Neural crest cell (in vitro differentiated cells): ENCODE measurements around the gene DARS1. TPM values are rescaled to one million over a fixed set of nuclear protein-coding genes. Genes with fewer than 3 reads are reported as not detected.
A peak's percentile ranks its signal among the peaks of the same experiment; 100 is the strongest.

Source experiments
- DNase-seq: peaks from one replicate; pipeline ENCODE4 v3.0.0; 2021; ENCODE audit warnings: low read depth, mixed read lengths, low spot score
- H3K27ac Mint-ChIP-seq: one replicate; pipeline ENCODE4 v1.8.0; 2021; ENCODE audit warnings: mild to moderate bottlenecking, mixed read lengths; ENCODE audit not compliant: unreplicated experiment
- H3K27me3 Mint-ChIP-seq: 2 replicates; pipeline ENCODE4 v1.8.0; 2021; ENCODE audit warnings: low read depth, mild to moderate bottlenecking, mixed read lengths
- H3K36me3 Mint-ChIP-seq: 2 replicates; pipeline ENCODE4 v1.8.0; 2021; ENCODE audit warnings: low read depth, mild to moderate bottlenecking, mixed read lengths
- H3K4me1 Mint-ChIP-seq: 2 replicates; pipeline ENCODE4 v1.8.0; 2021; ENCODE audit warnings: mixed read lengths
- H3K4me3 Mint-ChIP-seq: one replicate; pipeline ENCODE4 v1.8.0; 2021; ENCODE audit warnings: mild to moderate bottlenecking, mixed read lengths
- H3K9me3 Mint-ChIP-seq: 2 replicates; pipeline ENCODE4 v1.8.0; 2021; ENCODE audit warnings: mixed read lengths
- total RNA-seq: library from RNA; stranded (reverse); gene quantifications from 2 replicates; pipeline ENCODE4 v1.2.1, GENCODE V29; 2021
- TF ChIP-seq, protein P1 (sequence below): fragments of 200-600 bp; sonication (generic); conservative IDR thresholded peaks from 2 replicates; pipeline ENCODE4 v1.5.0; 2021; ENCODE audit warnings: antibody characterized with exemption, mild to moderate bottlenecking

DARS1 gene
- total RNA-seq, 1 donor from 2014 or later = 73.8 TPM

DNA sequence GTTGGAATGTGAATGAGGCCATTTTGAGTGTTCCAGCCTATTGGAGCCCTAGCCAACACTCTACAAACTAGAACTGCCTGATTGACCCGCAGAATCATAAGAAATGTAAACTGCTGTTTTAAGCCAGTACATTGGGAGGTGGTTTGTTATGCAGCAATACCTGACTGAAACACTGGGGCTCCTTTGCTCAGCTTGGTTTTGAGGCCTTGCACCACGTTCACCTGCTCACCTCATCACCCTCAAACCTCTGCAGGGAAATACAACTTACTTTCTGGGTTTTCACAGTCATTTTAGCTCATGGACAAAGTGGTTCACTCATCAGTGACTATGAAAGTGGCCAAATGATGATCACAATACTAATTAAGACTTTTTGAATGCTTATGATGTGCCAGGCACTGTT lies 10.9 kb upstream of the DARS1 start:
- Mint-ChIP-seq H3K4me1 (peaks cover 39% of the 10 kb centered on the region), H3K27me3 (no peaks in the 10 kb centered on the region), H3K36me3 (no peaks in the 10 kb centered on the region), H3K27ac (no peak overlapping the region), H3K4me3 (no peak overlapping the region), H3K9me3 (no peaks in the 10 kb centered on the region)
- TF ChIP-seq, protein P1, sequence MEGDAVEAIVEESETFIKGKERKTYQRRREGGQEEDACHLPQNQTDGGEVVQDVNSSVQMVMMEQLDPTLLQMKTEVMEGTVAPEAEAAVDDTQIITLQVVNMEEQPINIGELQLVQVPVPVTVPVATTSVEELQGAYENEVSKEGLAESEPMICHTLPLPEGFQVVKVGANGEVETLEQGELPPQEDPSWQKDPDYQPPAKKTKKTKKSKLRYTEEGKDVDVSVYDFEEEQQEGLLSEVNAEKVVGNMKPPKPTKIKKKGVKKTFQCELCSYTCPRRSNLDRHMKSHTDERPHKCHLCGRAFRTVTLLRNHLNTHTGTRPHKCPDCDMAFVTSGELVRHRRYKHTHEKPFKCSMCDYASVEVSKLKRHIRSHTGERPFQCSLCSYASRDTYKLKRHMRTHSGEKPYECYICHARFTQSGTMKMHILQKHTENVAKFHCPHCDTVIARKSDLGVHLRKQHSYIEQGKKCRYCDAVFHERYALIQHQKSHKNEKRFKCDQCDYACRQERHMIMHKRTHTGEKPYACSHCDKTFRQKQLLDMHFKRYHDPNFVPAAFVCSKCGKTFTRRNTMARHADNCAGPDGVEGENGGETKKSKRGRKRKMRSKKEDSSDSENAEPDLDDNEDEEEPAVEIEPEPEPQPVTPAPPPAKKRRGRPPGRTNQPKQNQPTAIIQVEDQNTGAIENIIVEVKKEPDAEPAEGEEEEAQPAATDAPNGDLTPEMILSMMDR = no peak
- DNase-seq = no peak

DNA sequence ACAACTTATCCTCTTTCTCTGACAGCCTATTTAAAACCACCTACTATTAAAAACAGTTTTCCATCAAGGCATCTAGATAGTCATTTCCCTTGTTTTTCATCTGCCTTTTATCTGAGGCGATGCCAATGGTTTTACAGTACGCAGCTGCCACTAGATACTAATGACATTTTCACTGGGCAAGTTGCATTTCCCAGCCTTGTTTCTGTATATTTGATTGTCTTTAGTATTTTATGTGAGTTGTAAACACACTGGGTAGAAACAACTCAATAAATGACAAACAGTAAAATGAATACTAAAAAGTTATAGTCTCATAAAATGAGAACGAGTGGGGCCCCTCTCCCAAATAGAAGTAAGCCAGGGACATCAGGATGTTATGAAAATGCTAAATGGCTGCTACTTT lies 8.9 kb upstream of the DARS1 start:
- Mint-ChIP-seq H3K4me1 (peaks cover 21% of the 10 kb centered on the region), H3K4me3 (no peak overlapping the region), H3K9me3 (no peaks in the 10 kb centered on the region), H3K27ac (no peak overlapping the region), H3K36me3 (no peaks in the 10 kb centered on the region), H3K27me3 (no peaks in the 10 kb centered on the region)
- DNase-seq = no peak
- TF ChIP-seq, protein P1 = no peak

DNA sequence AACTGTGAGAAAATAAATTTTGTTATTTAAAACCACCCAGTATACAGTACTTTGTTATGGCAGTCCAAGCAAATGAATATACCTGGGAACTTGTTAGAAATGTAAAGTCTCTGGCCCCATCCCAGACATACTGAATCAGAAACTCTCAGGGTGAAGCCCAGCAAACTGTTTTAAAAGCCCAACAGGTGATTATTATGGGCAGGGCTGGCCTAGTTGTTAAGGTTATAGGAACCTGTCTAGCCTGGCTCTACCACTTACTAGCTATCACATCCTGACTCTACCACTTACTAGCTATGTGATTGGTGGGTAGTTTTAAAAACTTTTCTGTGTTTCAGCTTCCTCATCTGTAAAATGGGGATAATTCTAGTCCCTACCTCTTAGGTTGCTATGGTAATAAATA lies 8.0 kb upstream of the DARS1 start:
- no peaks in the 10 kb centered on the region for H3K9me3 Mint-ChIP-seq
- no peaks in the 10 kb centered on the region for H3K27me3 Mint-ChIP-seq
- H3K36me3 Mint-ChIP-seq = no peaks in the 10 kb centered on the region
- H3K4me3 Mint-ChIP-seq = no peak overlapping the region
- TF ChIP-seq, protein P1 = no peak
- no peak overlapping the region for H3K27ac Mint-ChIP-seq
- DNase-seq = no peak
- peaks cover 14% of the 10 kb centered on the region for H3K4me1 Mint-ChIP-seq

DNA sequence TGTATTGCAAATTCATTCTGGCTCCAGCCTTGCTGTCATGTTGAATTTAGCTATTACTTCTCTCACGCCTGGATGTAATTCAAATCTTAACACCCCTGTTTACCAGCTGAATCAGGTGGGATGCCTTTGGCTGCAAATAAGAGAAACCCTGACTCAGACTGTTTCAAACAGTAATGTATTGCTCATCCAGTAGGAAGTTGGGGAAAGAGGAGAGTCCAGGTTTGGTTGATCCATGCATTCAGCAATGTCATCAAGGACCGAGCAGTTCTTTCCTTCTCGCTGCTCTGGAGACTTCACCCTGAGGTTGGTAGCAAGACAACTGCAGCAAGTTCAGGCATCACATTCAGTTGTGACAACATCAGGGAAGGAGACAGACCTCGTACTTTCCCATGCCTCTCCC lies 6.4 kb upstream of the DARS1 start:
- Mint-ChIP-seq H3K27ac (no peak overlapping the region), H3K36me3 (no peaks in the 10 kb centered on the region), H3K4me3 (no peak overlapping the region), H3K4me1 (no peaks in the 10 kb centered on the region), H3K27me3 (no peaks in the 10 kb centered on the region), H3K9me3 (no peaks in the 10 kb centered on the region)
- no peak for DNase-seq
- TF ChIP-seq, protein P1 = no peak

DNA sequence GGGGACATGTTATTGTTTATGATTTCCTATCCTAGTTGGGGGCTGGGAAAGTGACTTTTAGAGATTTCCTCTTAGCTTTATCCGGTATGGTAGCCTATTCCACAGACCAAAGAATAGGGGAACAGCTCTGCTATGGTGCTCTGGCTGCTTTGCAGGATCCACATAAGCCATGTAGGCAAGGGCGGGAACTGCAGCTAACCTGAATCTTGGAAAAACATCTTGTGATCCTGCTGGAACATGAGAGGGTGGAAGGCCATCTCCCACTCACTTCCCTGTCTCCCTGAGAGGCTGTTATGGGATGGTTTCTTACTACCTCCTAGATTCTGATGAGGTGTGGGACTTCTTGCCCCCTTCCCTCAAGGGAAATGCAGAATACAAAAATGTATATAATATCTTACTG lies 2.0 kb upstream of the DARS1 start:
- Mint-ChIP-seq H3K9me3 (peaks cover 4% of the 10 kb centered on the region), H3K36me3 (no peaks in the 10 kb centered on the region), H3K4me3 (peak overlapping the region; percentile 92), H3K4me1 (peaks cover 20% of the 10 kb centered on the region), H3K27ac (no peak overlapping the region), H3K27me3 (no peaks in the 10 kb centered on the region)
- TF ChIP-seq, protein P1 = no peak
- DNase-seq = no peak

DNA sequence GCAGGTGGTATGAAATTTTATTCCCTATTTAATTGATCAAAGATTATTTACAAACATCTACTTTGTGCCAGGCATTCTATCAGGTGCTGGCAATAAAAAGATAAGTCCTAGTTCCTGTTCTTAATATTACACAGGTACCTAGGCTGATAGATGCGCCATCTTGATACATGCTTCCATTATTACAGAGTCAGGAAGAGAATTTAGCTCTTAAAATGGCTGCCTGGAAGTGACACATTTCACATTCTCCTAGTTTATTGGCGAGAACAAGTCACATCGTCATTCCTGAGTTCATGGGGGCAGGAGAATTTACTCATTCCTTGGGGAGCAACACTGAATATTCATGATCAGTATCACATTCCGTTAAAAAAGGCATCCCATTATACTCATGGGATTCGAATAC lies 1.1 kb upstream of the DARS1 start:
- no peaks in the 10 kb centered on the region for H3K36me3 Mint-ChIP-seq
- peaks cover 20% of the 10 kb centered on the region for H3K4me1 Mint-ChIP-seq
- no peak overlapping the region for H3K27ac Mint-ChIP-seq
- H3K9me3 Mint-ChIP-seq = peaks cover 4% of the 10 kb centered on the region
- DNase-seq = no peak
- H3K4me3 Mint-ChIP-seq = peak overlapping the region; percentile 92
- TF ChIP-seq, protein P1 = no peak
- no peaks in the 10 kb centered on the region for H3K27me3 Mint-ChIP-seq
